ENCODE results near the gene OMP. TPM values are rescaled to one million over a fixed set of nuclear protein-coding genes. Genes with fewer than 3 reads are reported as not detected.

The OMP gene
- total RNA-seq, 3 donors from 2014 or later: not detected

GRCh38 chr11:77119531-77119936 lies 16.9 kb downstream of the OMP start:
- Histone ChIP-seq H3K27me3 (no peaks in the 10 kb centered on the region), H3K4me1 (no peaks in the 10 kb centered on the region), H3K27ac (no peak overlapping the region), H3K4me3 (no peak overlapping the region), H3K36me3 (no peaks in the 10 kb centered on the region), H3K9me3 (no peaks in the 10 kb centered on the region)
- TF ChIP-seq, protein P1, sequence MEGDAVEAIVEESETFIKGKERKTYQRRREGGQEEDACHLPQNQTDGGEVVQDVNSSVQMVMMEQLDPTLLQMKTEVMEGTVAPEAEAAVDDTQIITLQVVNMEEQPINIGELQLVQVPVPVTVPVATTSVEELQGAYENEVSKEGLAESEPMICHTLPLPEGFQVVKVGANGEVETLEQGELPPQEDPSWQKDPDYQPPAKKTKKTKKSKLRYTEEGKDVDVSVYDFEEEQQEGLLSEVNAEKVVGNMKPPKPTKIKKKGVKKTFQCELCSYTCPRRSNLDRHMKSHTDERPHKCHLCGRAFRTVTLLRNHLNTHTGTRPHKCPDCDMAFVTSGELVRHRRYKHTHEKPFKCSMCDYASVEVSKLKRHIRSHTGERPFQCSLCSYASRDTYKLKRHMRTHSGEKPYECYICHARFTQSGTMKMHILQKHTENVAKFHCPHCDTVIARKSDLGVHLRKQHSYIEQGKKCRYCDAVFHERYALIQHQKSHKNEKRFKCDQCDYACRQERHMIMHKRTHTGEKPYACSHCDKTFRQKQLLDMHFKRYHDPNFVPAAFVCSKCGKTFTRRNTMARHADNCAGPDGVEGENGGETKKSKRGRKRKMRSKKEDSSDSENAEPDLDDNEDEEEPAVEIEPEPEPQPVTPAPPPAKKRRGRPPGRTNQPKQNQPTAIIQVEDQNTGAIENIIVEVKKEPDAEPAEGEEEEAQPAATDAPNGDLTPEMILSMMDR (IDR thresholded peaks at IDR 0.05): no peak
- TF ChIP-seq POLR2AphosphoS5 (IDR thresholded peaks at IDR 0.05) (no peak), POLR2A (IDR thresholded peaks at IDR 0.05) (no peak)
- intact Hi-C loops (cut with DNase I; ENCODE audit: low total_unique reads): no loop called here
- no peak for DNase-seq (ENCODE audit: low spot score in 2 of 2)

- no peaks in the 10 kb centered on the region for H3K9me3 ChIP-seq
- no peaks in the 10 kb centered on the region for H3K4me1 ChIP-seq
- no peak for DNase-seq (ENCODE audit: low spot score in 2 of 2)
- H3K4me3 ChIP-seq: no peak overlapping the region
- no peaks in the 10 kb centered on the region for H3K27me3 ChIP-seq
- no peak overlapping the region for H3K27ac ChIP-seq
- H3K36me3 ChIP-seq: no peaks in the 10 kb centered on the region
- intact Hi-C loops (cut with DNase I; ENCODE audit: low total_unique reads): no loop called here
- TF ChIP-seq POLR2AphosphoS5 (IDR thresholded peaks at IDR 0.05): no peak
- TF ChIP-seq, protein P1 (IDR thresholded peaks at IDR 0.05): no peak
- TF ChIP-seq POLR2A (IDR thresholded peaks at IDR 0.05): no peak
Measured at GRCh38 chr11:77120571-77120970, 17.9 kb downstream of the OMP start.

- Histone ChIP-seq H3K4me1 (no peaks in the 10 kb centered on the region), H3K36me3 (no peaks in the 10 kb centered on the region), H3K4me3 (no peak overlapping the region), H3K9me3 (no peaks in the 10 kb centered on the region), H3K27me3 (no peaks in the 10 kb centered on the region), H3K27ac (no peak overlapping the region)
- DNase-seq (ENCODE audit: low spot score in 2 of 2): no peak
- intact Hi-C loops (cut with DNase I; ENCODE audit: low total_unique reads): no loop called here
- TF ChIP-seq POLR2AphosphoS5 (IDR thresholded peaks at IDR 0.05) (no peak), POLR2A (IDR thresholded peaks at IDR 0.05) (no peak)
- TF ChIP-seq, protein P1 (IDR thresholded peaks at IDR 0.05): no peak
Measured at GRCh38 chr11:77121096-77121640, 18.5 kb downstream of the OMP start.

DNA sequence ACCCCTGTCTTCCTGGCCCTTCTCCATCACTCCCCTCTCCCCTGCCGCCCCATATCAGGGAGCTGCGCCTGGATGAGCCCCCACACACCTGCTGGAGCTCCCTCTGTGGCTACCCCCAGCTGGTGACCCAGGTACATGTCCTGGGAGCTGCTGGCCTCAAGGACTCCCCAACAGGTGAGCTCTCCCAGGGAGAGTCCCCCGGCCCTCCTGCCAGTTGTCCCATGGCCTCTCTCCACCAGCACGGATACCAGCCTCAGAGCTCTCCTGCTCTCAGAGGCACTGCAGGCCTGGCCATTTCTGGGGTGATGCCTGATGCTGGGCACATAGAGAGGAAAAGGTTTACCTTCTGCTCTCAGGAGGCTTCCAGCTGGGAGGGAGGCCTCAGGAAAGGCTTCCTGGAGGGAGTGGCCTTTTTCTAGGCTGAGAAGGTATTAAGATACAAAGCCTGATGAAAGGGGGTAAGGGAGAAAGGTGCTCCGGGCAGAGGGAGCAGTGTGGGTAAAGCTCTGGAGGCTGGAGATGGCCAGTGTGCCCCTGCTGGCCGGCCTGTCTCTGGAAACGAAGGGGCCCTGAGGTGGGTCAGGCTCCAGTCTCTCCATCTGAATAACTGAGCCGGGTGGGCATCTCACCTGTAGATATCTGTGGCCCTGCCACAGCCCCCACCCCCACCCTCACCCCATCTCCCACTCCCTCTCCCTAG lies 19.4 kb downstream of the OMP start:
- no peaks in the 10 kb centered on the region for H3K4me1 ChIP-seq
- intact Hi-C loops (cut with DNase I; ENCODE audit: low total_unique reads): no loop called here
- no peaks in the 10 kb centered on the region for H3K27me3 ChIP-seq
- H3K9me3 ChIP-seq: no peaks in the 10 kb centered on the region
- no peaks in the 10 kb centered on the region for H3K36me3 ChIP-seq
- no peak overlapping the region for H3K27ac ChIP-seq
- no peak overlapping the region for H3K4me3 ChIP-seq
- no peak for DNase-seq (ENCODE audit: low spot score in 2 of 2)
- TF ChIP-seq POLR2AphosphoS5 (IDR thresholded peaks at IDR 0.05): no peak
- TF ChIP-seq, protein P1 (IDR thresholded peaks at IDR 0.05): no peak

DNA sequence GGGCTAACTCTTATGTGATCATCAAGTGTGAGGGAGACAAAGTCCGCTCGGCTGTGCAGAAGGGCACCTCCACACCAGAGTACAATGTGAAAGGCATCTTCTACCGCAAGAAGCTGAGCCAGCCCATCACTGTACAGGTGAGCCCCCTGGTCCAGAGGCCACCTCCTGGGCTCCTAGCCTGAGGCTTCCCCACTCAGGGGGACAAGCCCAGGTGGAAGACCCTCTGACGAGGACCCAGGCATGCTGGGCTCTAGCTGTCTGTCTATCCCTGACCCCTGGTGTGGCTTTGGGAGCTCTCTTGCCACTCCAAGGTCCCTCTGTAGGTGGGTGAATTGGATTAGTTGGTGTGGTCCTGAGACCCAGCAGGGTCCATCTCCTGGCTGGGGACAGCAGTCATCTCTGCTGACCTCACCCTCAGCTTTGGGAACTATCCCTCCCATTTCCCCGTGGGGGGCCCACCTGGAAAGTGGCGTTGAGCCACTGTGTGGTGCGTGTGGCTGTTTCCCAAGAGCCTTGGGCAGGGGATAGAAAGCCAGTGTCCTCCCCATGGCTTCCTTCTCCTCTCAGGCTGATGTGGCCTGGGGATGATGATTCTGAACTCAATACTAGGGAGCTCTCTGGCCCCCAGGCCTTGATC lies 20.1 kb downstream of the OMP start:
- intact Hi-C loops (cut with DNase I; ENCODE audit: low total_unique reads): no loop called here
- TF ChIP-seq POLR2AphosphoS5 (IDR thresholded peaks at IDR 0.05) (no peak), POLR2A (IDR thresholded peaks at IDR 0.05) (no peak)
- TF ChIP-seq, protein P1 (IDR thresholded peaks at IDR 0.05): no peak
- no peaks in the 10 kb centered on the region for H3K36me3 ChIP-seq

More for the DNA sequence above, 20.1 kb downstream of the OMP start:
- no peak overlapping the region for H3K4me3 ChIP-seq
- no peak overlapping the region for H3K27ac ChIP-seq
- H3K27me3 ChIP-seq: no peaks in the 10 kb centered on the region
- H3K4me1 ChIP-seq: peaks cover 0 to 3% of the 10 kb centered on the region in 2 donors
- H3K9me3 ChIP-seq: no peaks in the 10 kb centered on the region
- DNase-seq (ENCODE audit: low spot score in 2 of 2): no peak
